H1 (cell line): Measurements from ENCODE around the gene KREMEN1. TPM values are rescaled to one million over a fixed set of nuclear protein-coding genes. Genes with fewer than 3 reads are reported as not detected.

Source experiments
- CTCF ChIA-PET: fragments of 300-600 bp; sonication (Branson Sonifier 250); formaldehyde crosslinking; loops from one replicate; lab custom pipeline; 2021; ENCODE audit not compliant: partially characterized antibody; lab: Charles Lee
- POLR2A ChIA-PET: fragments of 300-600 bp; sonication (Branson Sonifier 250); formaldehyde crosslinking; loops from one replicate; lab custom pipeline; 2021; ENCODE audit warnings: inconsistent platforms; ENCODE audit not compliant: partially characterized antibody; lab: Charles Lee
- DNase-seq, 2 experiments: peaks; one replicate each; pipeline versions ENCODE4 v3.0.0 to v3.0.0-alpha.2; 2010 to 2022; ENCODE audit warnings: low spot score in 2 of 2, low read depth in 1 of 2, mixed read lengths in 1 of 2
- FAIRE-seq: peaks from 2 replicates; lab custom pipeline; 2011; peaks lifted over from hg19 to GRCh38; lab: Jason Lieb, UNC
- H2AFZ ChIP-seq: 2 replicates; pipeline ENCODE4 v1.8.1; 2012; ENCODE audit warnings: low read length, inconsistent platforms
- H2AK5ac ChIP-seq: 2 replicates; pipeline ENCODE4 v1.6.1; 2013; ENCODE audit warnings: low read depth, low read length
- H2BK120ac ChIP-seq: replicated peaks from 2 replicates; pipeline ENCODE3; 2013; ENCODE audit warnings: low read depth, low read length, inconsistent platforms
- H2BK12ac ChIP-seq: 2 replicates; pipeline ENCODE4 v1.6.1; 2013; ENCODE audit warnings: low read depth, low read length
- H2BK15ac ChIP-seq: 2 replicates; pipeline ENCODE4 v1.6.1; 2013; ENCODE audit warnings: low read length
- H2BK20ac ChIP-seq: 2 replicates; pipeline ENCODE4 v1.6.1; 2013; ENCODE audit warnings: low read length
- H2BK5ac ChIP-seq: 2 replicates; pipeline ENCODE4 v1.6.1; 2013; ENCODE audit warnings: low read depth, low read length
- H3K14ac ChIP-seq: 2 replicates; pipeline ENCODE4 v1.6.1; 2013; ENCODE audit warnings: inconsistent platforms; ENCODE audit not compliant: insufficient read length
- H3K18ac ChIP-seq: 2 replicates; pipeline ENCODE4 v1.6.1; 2013; ENCODE audit warnings: low read length; ENCODE audit errors: extremely low read depth
- H3K23ac ChIP-seq: 2 replicates; pipeline ENCODE4 v1.6.1; 2013; ENCODE audit warnings: inconsistent platforms; ENCODE audit not compliant: insufficient read length
- H3K23me2 ChIP-seq: 2 replicates; pipeline ENCODE4 v1.6.1; 2013; ENCODE audit warnings: low read depth, low read length
- H3K27ac ChIP-seq: 2 replicates; pipeline ENCODE4 v1.6.1; 2011; ENCODE audit warnings: low read depth, low read length, inconsistent platforms
- H3K27me3 ChIP-seq, 4 experiments: replicated peaks in 1 of 4; 1 replicate in 1 of 4; 2 replicates in 3 of 4; pipeline versions ENCODE4 v1.6.1 to v1.8.1; 2011 to 2013; ENCODE audit warnings: low read length in 3 of 4, mild to moderate bottlenecking in 3 of 4, inconsistent platforms in 2 of 4, mixed read lengths in 2 of 4, moderate library complexity in 1 of 4; ENCODE audit not compliant: control insufficient read depth in 3 of 4, insufficient read depth in 3 of 4; ENCODE audit errors: extremely low read depth in 1 of 4
- H3K36me3 ChIP-seq, 4 experiments: 2 replicates each; pipeline versions ENCODE4 v1.6.1 to v1.8.1; 2011 to 2013; ENCODE audit warnings: mild to moderate bottlenecking in 4 of 4, low read length in 3 of 4, moderate library complexity in 2 of 4, control low read depth in 1 of 4, inconsistent platforms in 1 of 4; ENCODE audit not compliant: insufficient read depth in 4 of 4, control insufficient read depth in 2 of 4
- H3K4ac ChIP-seq: replicated peaks from 2 replicates; pipeline ENCODE3; 2013; ENCODE audit warnings: low read length, low read depth, mixed read lengths, inconsistent platforms; ENCODE audit not compliant: insufficient read length
- H3K4me1 ChIP-seq, 4 experiments: replicated peaks in 1 of 4; 1 replicate in 1 of 4; 2 replicates in 3 of 4; pipeline versions ENCODE4 v1.6.1 to v1.8.1; 2011 to 2013; ENCODE audit warnings: low read length in 3 of 4, inconsistent platforms in 2 of 4, mixed read lengths in 1 of 4; ENCODE audit not compliant: insufficient read depth in 4 of 4, control insufficient read depth in 3 of 4
- H3K4me2 ChIP-seq, 2 experiments: 2 replicates each; pipeline versions ENCODE4 v1.6.1 to v1.8.1; 2011 to 2013; ENCODE audit warnings: low read depth in 2 of 2, low read length in 2 of 2, control low read depth in 1 of 2, inconsistent platforms in 1 of 2, mild to moderate bottlenecking in 1 of 2; ENCODE audit not compliant: insufficient read depth in 1 of 2
- H3K4me3 ChIP-seq, 4 experiments: fragments of 200-600, 300-600 bp in 1 of 4; sonication (generic), shearing (Covaris generic), sonication (Bioruptor Twin) in 1 of 4; 2 replicates each; pipeline versions ENCODE4 v1.5.1 to v1.8.1; 2011 to 2016; ENCODE audit warnings: low read length in 4 of 4, low read depth in 3 of 4, control low read depth in 2 of 4, inconsistent platforms in 2 of 4, mild to moderate bottlenecking in 2 of 4, mixed read lengths in 1 of 4, moderate library complexity in 1 of 4; ENCODE audit not compliant: insufficient read depth in 2 of 4; ENCODE audit errors: extremely low read depth in 1 of 4
- H3K56ac ChIP-seq: replicated peaks from 2 replicates; pipeline ENCODE3; 2013; ENCODE audit warnings: low read depth, mild to moderate bottlenecking, mixed read lengths, low read length, inconsistent platforms; ENCODE audit not compliant: insufficient read length
- H3K79me1 ChIP-seq: 2 replicates; pipeline ENCODE4 v1.6.1; 2013; ENCODE audit warnings: low read depth, low read length, control low read depth
- H3K79me2 ChIP-seq, 2 experiments: 2 replicates each; pipeline versions ENCODE4 v1.6.1 to v1.8.1; 2012 to 2013; ENCODE audit warnings: low read length in 2 of 2, mild to moderate bottlenecking in 2 of 2, inconsistent platforms in 1 of 2; ENCODE audit not compliant: insufficient read depth in 2 of 2, control insufficient read depth in 1 of 2
- H3K9ac ChIP-seq, 4 experiments: replicated peaks in 1 of 4; 1 replicate in 1 of 4; 2 replicates in 3 of 4; pipeline versions ENCODE4 v1.6.1 to v1.8.1; 2011 to 2013; ENCODE audit warnings: low read depth in 3 of 4, low read length in 3 of 4, control low read depth in 2 of 4, mild to moderate bottlenecking in 2 of 4, moderate library complexity in 2 of 4, inconsistent platforms in 1 of 4; ENCODE audit errors: extremely low read depth in 1 of 4
- H3K9me3 ChIP-seq, 2 experiments: 2 replicates each; pipeline versions ENCODE4 v1.6.1 to v1.8.1; 2012 to 2013; ENCODE audit warnings: mild to moderate bottlenecking in 2 of 2, moderate library complexity in 2 of 2, control low read depth in 1 of 2, inconsistent platforms in 1 of 2, low read depth in 1 of 2, low read length in 1 of 2, mixed read lengths in 1 of 2; ENCODE audit not compliant: insufficient read depth in 2 of 2
- H4K20me1 ChIP-seq, 2 experiments: replicated peaks in 1 of 2; 2 replicates each; pipeline versions ENCODE3 to v1.8.1; 2011 to 2013; ENCODE audit warnings: inconsistent platforms in 2 of 2, low read length in 2 of 2, mild to moderate bottlenecking in 1 of 2; ENCODE audit not compliant: insufficient read depth in 2 of 2, control insufficient read depth in 1 of 2
- H4K5ac ChIP-seq: 2 replicates; pipeline ENCODE4 v1.6.1; 2013; ENCODE audit warnings: low read length, low read depth, mixed read lengths, inconsistent platforms; ENCODE audit not compliant: insufficient read length
- H4K8ac ChIP-seq: 2 replicates; pipeline ENCODE4 v1.8.0; 2013; ENCODE audit warnings: mild to moderate bottlenecking, moderate library complexity, low read length, inconsistent platforms; ENCODE audit not compliant: insufficient read depth; ENCODE audit errors: extremely low read depth
- H4K91ac ChIP-seq: replicated peaks from 2 replicates; pipeline ENCODE3; 2013; ENCODE audit warnings: low read length, mixed read lengths, inconsistent platforms; ENCODE audit not compliant: insufficient read length
- TBP ChIP-seq: IDR thresholded peaks from 2 replicates; pipeline ENCODE4 v1.6.1; 2011; ENCODE audit warnings: low read depth, low read length, improper control_type of control experiment
- WGBS, 2 experiments: shearing (Covaris generic) in 1 of 2; methylation state at CpG; one replicate each; pipeline versions ENCODE4 v1.1.6 to v1.1.7; 2013 to 2015; ENCODE audit warnings: low lambda C conversion rate in 2 of 2, mixed read lengths in 2 of 2, inconsistent platforms in 1 of 2, low coverage in 1 of 2, missing lambda C conversion rate in 1 of 2; ENCODE audit not compliant: insufficient replicate concordance in 2 of 2, insufficient coverage in 1 of 2, insufficient read length in 1 of 2; ENCODE audit errors: extremely low coverage in 1 of 2, missing lambda C conversion rate in 1 of 2; 5-methylcytosine and 5-hydroxymethylcytosine counted together
- polyA plus RNA-seq, 7 experiments: library from polyadenylated mRNA; depleted of rRNA in 3 of 7; stranded (reverse) in 5 of 7; unstranded in 2 of 7; fragments of >200 nt in 5 of 7; fragments of 200-250 nt in 2 of 7; gene quantifications; 1 replicate in 5 of 7; 2 replicates in 1 of 7; 4 replicates in 1 of 7; pipeline versions ENCODE4 v1.2.1 to v1.2.3, GENCODE V29; 2011 to 2013; ENCODE audit warnings: missing spikeins in 2 of 7, mixed read lengths in 2 of 7
- total RNA-seq: library from RNA; stranded (reverse); fragmentation: NEBNext Ultra II Directional; extraction: Animal tissue kit (Norgen Biotek cat#: 25700); gene quantifications from 2 replicates; pipeline ENCODE4 v1.2.1, GENCODE V29; 2021

The KREMEN1 gene
- total and polyA plus RNA-seq, 2 of the 8 experiments (the other 6 are each of a cell fraction or from before 2014, with no cell fraction given), result 2.1 to 3.2 TPM

DNA sequence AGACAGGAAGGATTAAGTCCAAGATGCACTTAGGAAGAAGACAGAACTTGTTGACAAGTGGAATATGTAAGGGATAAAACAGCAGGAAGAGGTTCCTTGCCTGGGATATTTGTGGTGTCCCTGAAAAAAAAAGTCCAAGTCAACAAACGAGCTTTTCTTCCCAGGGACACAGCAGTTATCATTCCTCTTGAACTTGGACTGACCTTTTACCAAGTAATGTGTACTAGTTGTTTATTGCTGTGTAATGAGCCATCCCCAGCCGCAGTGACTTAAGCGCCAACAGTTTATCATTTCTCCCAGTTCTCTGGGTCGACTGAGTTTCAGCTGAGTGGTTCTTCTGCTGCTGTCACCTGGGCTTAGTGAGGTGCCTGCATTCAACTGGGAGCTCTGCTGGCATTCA is 37.0 kb downstream of the KREMEN1 start:
- no peaks in the 10 kb centered on the region for H4K20me1 ChIP-seq
- no peak overlapping the region for H2BK5ac ChIP-seq
- no peak overlapping the region for H2AK5ac ChIP-seq
- no peak for FAIRE-seq
- no peak overlapping the region for H2BK15ac ChIP-seq
- H3K23me2 ChIP-seq, result no peaks in the 10 kb centered on the region; the same call in 1 of the 2 replicates
- 94% methylated on average over 4 of the region's 4 CpGs; no CpG with 5 or more reads in 1 of the 2 experiments for WGBS, 2 experiments
- H3K36me3 ChIP-seq, result no peaks in the 10 kb centered on the region
- H3K4me3 ChIP-seq, result no peak overlapping the region
- no peak overlapping the region for H3K4ac ChIP-seq
- H3K4me1 ChIP-seq, result peaks cover 0 to 4% (median 1%) of the 10 kb centered on the region in 4 experiments; a peak in 3 of 7 replicates
- DNase-seq, result no peak
- no peak overlapping the region for H2BK20ac ChIP-seq
- H3K27me3 ChIP-seq, result no peaks in the 10 kb centered on the region
- H3K18ac ChIP-seq, result no peak overlapping the region
- no peak overlapping the region for H4K91ac ChIP-seq
- H3K9ac ChIP-seq, result no peak overlapping the region
- no peak overlapping the region for H3K4me2 ChIP-seq
- H3K9me3 ChIP-seq, result no peaks in the 10 kb centered on the region
- H2BK120ac ChIP-seq, result no peak overlapping the region
- H3K23ac ChIP-seq, result no peak overlapping the region
- H3K56ac ChIP-seq, result no peak overlapping the region
- H3K79me2 ChIP-seq, result no peaks in the 10 kb centered on the region
- no peak overlapping the region for H4K8ac ChIP-seq
- H4K5ac ChIP-seq, result no peak overlapping the region
- ChIA-PET CTCF (interaction anchor here (0.6 to 1.2 kb wide), 3 partner anchors 15 to 65 kb away, joined by 3 to 4 read pairs (median 3); no protein-coding TSS in a partner anchor), POLR2A (no interaction called here)
- TF ChIP-seq TBP, result no peak
- no peak overlapping the region for H2AFZ ChIP-seq
- no peaks in the 10 kb centered on the region for H3K79me1 ChIP-seq
- no peak overlapping the region for H3K14ac ChIP-seq
- no peak overlapping the region for H3K27ac ChIP-seq
- no peak overlapping the region for H2BK12ac ChIP-seq
